HepG2 (cell line): ENCODE data around the gene NME8. TPM values are rescaled to one million over a fixed set of nuclear protein-coding genes. Genes with fewer than 3 reads are reported as not detected.
A peak's percentile ranks its signal among the peaks of the same experiment; 100 is the strongest.

Source experiments
- EP300 ChIP-seq, 3 experiments: sonication (generic) in 1 of 3; formaldehyde crosslinking in 1 of 3; IDR thresholded peaks; 2 replicates each; pipeline versions ENCODE4 v1.5.1 to v1.6.1; 2011 to 2020; ENCODE audit warnings: low read depth in 2 of 3, low read length in 2 of 3, borderline replicate concordance in 1 of 3, improper control_type of control experiment in 1 of 3, mild to moderate bottlenecking in 1 of 3, missing genetic modification reagents in 1 of 3, moderate library complexity in 1 of 3
- HDAC2 ChIP-seq: sonication (generic); formaldehyde crosslinking; IDR thresholded peaks from 2 replicates; pipeline ENCODE4 v1.4.0; 2020; ENCODE audit warnings: missing genetic modification reagents
- KAT2B ChIP-seq: fragments of 150-350 bp; IDR thresholded peaks from 2 replicates; pipeline ENCODE4 v1.6.1; 2014; ENCODE audit warnings: low read depth, low read length, borderline replicate concordance
- NR2F1 ChIP-seq, 2 experiments: fragments of 450-650 bp in 1 of 2; formaldehyde crosslinking in 1 of 2; IDR thresholded peaks; 2 replicates each; pipeline versions ENCODE4 v1.5.0 to v1.6.1; 2016 to 2020; ENCODE audit warnings: mild to moderate bottlenecking in 1 of 2, missing compliant biosample characterization in 1 of 2, missing genetic modification reagents in 1 of 2, moderate library complexity in 1 of 2
- NR2F6 ChIP-seq, 2 experiments: IDR thresholded peaks; 2 replicates each; pipeline ENCODE4 v1.6.1; 2016; ENCODE audit warnings: antibody characterized with exemption in 1 of 2, mild to moderate bottlenecking in 1 of 2
- PAWR ChIP-seq: sonication (generic); formaldehyde crosslinking; IDR thresholded peaks from 2 replicates; pipeline ENCODE4 v1.4.0; 2020; ENCODE audit warnings: missing genetic modification reagents, mild to moderate bottlenecking, borderline replicate concordance
- POLR2AphosphoS2 ChIP-seq: IDR thresholded peaks from 2 replicates; pipeline ENCODE4 v1.6.1; 2011; ENCODE audit warnings: low read depth, low read length, improper control_type of control experiment
- SMARCC2 ChIP-seq: fragments of 450-650 bp; IDR thresholded peaks from 2 replicates; pipeline ENCODE4 v1.6.1; 2017; ENCODE audit warnings: antibody characterized with exemption, mild to moderate bottlenecking
- SNAPC2 ChIP-seq: sonication (generic); formaldehyde crosslinking; IDR thresholded peaks from 2 replicates; pipeline ENCODE4 v1.8.1; 2022; ENCODE audit warnings: mild to moderate bottlenecking, missing genetic modification reagents
- TCF7 ChIP-seq: sonication (generic); IDR thresholded peaks from 2 replicates; pipeline ENCODE4 v1.6.1; 2016; ENCODE audit warnings: antibody characterized with exemption, low read depth
- TSC22D2 ChIP-seq: sonication (generic); formaldehyde crosslinking; IDR thresholded peaks from 2 replicates; pipeline ENCODE4 v1.5.1; 2020; ENCODE audit warnings: missing genetic modification reagents, mild to moderate bottlenecking, borderline replicate concordance
- ZBTB3 ChIP-seq: sonication (generic); formaldehyde crosslinking; IDR thresholded peaks from 2 replicates; pipeline ENCODE4 v1.4.0; 2020; ENCODE audit warnings: low read depth, mild to moderate bottlenecking, moderate library complexity, missing genetic modification reagents, borderline replicate concordance
- ZBTB7A ChIP-seq: sonication (generic); formaldehyde crosslinking; IDR thresholded peaks from 2 replicates; pipeline ENCODE4 v1.8.0; 2022; ENCODE audit warnings: mild to moderate bottlenecking, missing genetic modification reagents
- ZFP82 ChIP-seq: sonication (generic); formaldehyde crosslinking; IDR thresholded peaks from 2 replicates; pipeline ENCODE4 v1.5.1; 2020; ENCODE audit warnings: mild to moderate bottlenecking, missing genetic modification reagents, borderline replicate concordance
- ZNF12 ChIP-seq: sonication (generic); formaldehyde crosslinking; IDR thresholded peaks from 2 replicates; pipeline ENCODE4 v1.5.0; 2020; ENCODE audit warnings: missing genetic modification reagents
- ZNF20 ChIP-seq: sonication (generic); formaldehyde crosslinking; IDR thresholded peaks from 2 replicates; pipeline ENCODE4 v1.4.0; 2020; ENCODE audit warnings: mild to moderate bottlenecking, moderate library complexity, missing genetic modification reagents
- ZNF792 ChIP-seq: IDR thresholded peaks from 2 replicates; pipeline ENCODE4 v1.6.1; 2016
- polyA plus RNA-seq, 8 experiments: library from polyadenylated mRNA; depleted of rRNA in 3 of 8; stranded (reverse) in 7 of 8; unstranded in 1 of 8; fragments of >200 nt; fragmentation: Illumina TruSeq in 4 of 8; extraction: Trizol in 4 of 8; gene quantifications; 2 replicates each; pipeline versions ENCODE4 v1.2.1 to v1.2.3, GENCODE V29; 2011 to 2016; ENCODE audit warnings: low read depth in 4 of 8, missing spikeins in 1 of 8, mixed read lengths in 1 of 8; ENCODE audit not compliant: insufficient read depth in 1 of 8
- total RNA-seq, 5 experiments: library from RNA; depleted of rRNA; stranded (reverse); fragments of >200 nt; fragmentation: Illumina TruSeq; extraction: Trizol; gene quantifications; 2 replicates each; pipeline ENCODE4 v1.2.3, GENCODE V29; 2016; ENCODE audit warnings: low read depth in 1 of 5
- TF ChIP-seq, protein P1 (sequence below): sonication (generic); formaldehyde crosslinking; IDR thresholded peaks from 2 replicates; pipeline ENCODE4 v1.5.0; 2020; ENCODE audit warnings: mild to moderate bottlenecking, missing genetic modification reagents
- TF ChIP-seq, protein P2 (sequence below): sonication (generic); formaldehyde crosslinking; IDR thresholded peaks from 2 replicates; pipeline ENCODE4 v1.9.0; 2021; ENCODE audit warnings: mild to moderate bottlenecking, missing genetic modification reagents

Gene NME8
- total and polyA plus RNA-seq, 2 of the 13 experiments (the other 11 are each of a cell fraction or from before 2014, with no cell fraction given): not detected

DNA sequence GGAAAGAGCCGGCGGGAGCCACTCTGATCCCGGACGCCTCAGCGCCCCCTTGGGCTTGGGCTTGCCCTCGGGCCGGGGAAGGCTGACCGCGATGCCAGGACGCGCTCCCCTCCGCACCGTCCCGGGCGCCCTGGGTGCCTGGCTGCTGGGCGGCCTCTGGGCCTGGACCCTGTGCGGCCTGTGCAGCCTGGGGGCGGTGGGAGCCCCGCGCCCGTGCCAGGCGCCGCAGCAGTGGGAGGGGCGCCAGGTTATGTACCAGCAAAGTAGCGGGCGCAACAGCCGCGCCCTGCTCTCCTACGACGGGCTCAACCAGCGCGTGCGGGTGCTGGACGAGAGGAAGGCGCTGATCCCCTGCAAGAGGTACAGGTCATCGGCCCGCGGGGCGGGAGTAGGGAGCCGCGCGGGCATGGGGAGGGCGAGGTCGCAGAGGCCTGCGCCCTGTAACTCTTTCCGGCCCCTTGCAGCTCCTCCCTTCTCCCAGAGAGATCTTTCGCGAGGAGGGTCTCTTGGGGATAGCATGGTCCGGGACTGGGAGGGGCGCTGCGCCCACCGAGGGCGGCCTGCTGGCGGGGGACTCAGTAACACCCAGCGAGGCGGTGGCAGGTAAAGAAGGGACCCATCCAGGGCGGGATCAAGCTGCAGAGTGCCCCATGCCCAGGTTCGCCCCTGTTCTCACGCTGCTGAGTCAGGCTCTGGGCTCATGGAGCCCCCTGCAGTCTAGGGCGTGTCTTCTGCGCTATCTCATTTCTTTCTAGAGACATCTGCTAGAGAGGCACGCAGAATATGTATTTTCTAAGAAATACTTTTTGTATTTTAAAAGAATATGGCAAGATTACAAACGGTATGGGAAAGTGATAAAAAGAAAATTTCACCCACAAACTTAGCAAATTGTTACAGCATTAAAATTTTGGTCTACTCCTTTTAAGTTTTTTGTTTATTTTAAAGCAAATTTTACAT is 72.7 kb downstream of the NME8 start (continued):
- no peak for TF ChIP-seq TSC22D2 (CRISPR knock-in tag)
- no peak for TF ChIP-seq ZNF12 (CRISPR knock-in tag)
- TF ChIP-seq SMARCC2: no peak
- peak; percentile 54; the same call in 1 of the 2 replicates for TF ChIP-seq ZNF792 (CRISPR knock-in tag)
- peak; percentile 85 for TF ChIP-seq ZBTB3 (CRISPR knock-in tag)
- no peak for TF ChIP-seq PAWR
- TF ChIP-seq NR2F1 (CRISPR knock-in tag; IDR thresholded peaks at IDR 0.05): no peak
- TF ChIP-seq SNAPC2: no peak
- no peak for TF ChIP-seq NR2F6 (IDR thresholded peaks at IDR 0.05)
- no peak; the same call in 1 of the 2 replicates for TF ChIP-seq NR2F6 (CRISPR knock-in tag; IDR thresholded peaks at IDR 0.05)
- TF ChIP-seq, protein P1, sequence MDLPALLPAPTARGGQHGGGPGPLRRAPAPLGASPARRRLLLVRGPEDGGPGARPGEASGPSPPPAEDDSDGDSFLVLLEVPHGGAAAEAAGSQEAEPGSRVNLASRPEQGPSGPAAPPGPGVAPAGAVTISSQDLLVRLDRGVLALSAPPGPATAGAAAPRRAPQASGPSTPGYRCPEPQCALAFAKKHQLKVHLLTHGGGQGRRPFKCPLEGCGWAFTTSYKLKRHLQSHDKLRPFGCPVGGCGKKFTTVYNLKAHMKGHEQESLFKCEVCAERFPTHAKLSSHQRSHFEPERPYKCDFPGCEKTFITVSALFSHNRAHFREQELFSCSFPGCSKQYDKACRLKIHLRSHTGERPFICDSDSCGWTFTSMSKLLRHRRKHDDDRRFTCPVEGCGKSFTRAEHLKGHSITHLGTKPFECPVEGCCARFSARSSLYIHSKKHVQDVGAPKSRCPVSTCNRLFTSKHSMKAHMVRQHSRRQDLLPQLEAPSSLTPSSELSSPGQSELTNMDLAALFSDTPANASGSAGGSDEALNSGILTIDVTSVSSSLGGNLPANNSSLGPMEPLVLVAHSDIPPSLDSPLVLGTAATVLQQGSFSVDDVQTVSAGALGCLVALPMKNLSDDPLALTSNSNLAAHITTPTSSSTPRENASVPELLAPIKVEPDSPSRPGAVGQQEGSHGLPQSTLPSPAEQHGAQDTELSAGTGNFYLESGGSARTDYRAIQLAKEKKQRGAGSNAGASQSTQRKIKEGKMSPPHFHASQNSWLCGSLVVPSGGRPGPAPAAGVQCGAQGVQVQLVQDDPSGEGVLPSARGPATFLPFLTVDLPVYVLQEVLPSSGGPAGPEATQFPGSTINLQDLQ (CRISPR knock-in tag): peak; percentile 60; the same call in 1 of the 2 replicates
- TF ChIP-seq ZNF20 (CRISPR knock-in tag): peak; percentile 70; the same call in 1 of the 2 replicates
- no peak for TF ChIP-seq KAT2B
- TF ChIP-seq EP300 (IDR thresholded peaks at IDR 0.05; ENCODE audit: low read depth in 2 of 2, low read length in 2 of 2): no peak
- no peak; the same call in 1 of the 2 replicates for TF ChIP-seq EP300 (CRISPR knock-in tag; IDR thresholded peaks at IDR 0.05; ENCODE audit: borderline replicate concordance)
- TF ChIP-seq TCF7: no peak
- no peak for TF ChIP-seq POLR2AphosphoS2
- no peak; the same call in 1 of the 2 replicates for TF ChIP-seq ZBTB7A (CRISPR knock-in tag)
- TF ChIP-seq ZFP82: no peak
- TF ChIP-seq, protein P2, sequence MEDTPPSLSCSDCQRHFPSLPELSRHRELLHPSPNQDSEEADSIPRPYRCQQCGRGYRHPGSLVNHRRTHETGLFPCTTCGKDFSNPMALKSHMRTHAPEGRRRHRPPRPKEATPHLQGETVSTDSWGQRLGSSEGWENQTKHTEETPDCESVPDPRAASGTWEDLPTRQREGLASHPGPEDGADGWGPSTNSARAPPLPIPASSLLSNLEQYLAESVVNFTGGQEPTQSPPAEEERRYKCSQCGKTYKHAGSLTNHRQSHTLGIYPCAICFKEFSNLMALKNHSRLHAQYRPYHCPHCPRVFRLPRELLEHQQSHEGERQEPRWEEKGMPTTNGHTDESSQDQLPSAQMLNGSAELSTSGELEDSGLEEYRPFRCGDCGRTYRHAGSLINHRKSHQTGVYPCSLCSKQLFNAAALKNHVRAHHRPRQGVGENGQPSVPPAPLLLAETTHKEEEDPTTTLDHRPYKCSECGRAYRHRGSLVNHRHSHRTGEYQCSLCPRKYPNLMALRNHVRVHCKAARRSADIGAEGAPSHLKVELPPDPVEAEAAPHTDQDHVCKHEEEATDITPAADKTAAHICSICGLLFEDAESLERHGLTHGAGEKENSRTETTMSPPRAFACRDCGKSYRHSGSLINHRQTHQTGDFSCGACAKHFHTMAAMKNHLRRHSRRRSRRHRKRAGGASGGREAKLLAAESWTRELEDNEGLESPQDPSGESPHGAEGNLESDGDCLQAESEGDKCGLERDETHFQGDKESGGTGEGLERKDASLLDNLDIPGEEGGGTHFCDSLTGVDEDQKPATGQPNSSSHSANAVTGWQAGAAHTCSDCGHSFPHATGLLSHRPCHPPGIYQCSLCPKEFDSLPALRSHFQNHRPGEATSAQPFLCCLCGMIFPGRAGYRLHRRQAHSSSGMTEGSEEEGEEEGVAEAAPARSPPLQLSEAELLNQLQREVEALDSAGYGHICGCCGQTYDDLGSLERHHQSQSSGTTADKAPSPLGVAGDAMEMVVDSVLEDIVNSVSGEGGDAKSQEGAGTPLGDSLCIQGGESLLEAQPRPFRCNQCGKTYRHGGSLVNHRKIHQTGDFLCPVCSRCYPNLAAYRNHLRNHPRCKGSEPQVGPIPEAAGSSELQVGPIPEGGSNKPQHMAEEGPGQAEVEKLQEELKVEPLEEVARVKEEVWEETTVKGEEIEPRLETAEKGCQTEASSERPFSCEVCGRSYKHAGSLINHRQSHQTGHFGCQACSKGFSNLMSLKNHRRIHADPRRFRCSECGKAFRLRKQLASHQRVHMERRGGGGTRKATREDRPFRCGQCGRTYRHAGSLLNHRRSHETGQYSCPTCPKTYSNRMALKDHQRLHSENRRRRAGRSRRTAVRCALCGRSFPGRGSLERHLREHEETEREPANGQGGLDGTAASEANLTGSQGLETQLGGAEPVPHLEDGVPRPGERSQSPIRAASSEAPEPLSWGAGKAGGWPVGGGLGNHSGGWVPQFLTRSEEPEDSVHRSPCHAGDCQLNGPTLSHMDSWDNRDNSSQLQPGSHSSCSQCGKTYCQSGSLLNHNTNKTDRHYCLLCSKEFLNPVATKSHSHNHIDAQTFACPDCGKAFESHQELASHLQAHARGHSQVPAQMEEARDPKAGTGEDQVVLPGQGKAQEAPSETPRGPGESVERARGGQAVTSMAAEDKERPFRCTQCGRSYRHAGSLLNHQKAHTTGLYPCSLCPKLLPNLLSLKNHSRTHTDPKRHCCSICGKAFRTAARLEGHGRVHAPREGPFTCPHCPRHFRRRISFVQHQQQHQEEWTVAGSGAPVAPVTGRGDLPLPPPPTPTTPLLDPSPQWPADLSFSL (CRISPR knock-in tag): no peak
- no peak for TF ChIP-seq HDAC2 (CRISPR knock-in tag)
